Caco-2 (cell line): ENCODE results near the gene NEGR1. TPM values are rescaled to one million over a fixed set of nuclear protein-coding genes. Genes with fewer than 3 reads are reported as not detected.

Source experiments
- BruUV-seq: library from RNA; stranded (reverse); fragments of 400-500 nt; replicated peaks from 2 replicates; lab custom pipeline; 2021; lab: Mats Ljungman, UMichigan
- CTCF ChIA-PET: fragments of 300-600 bp; sonication (Branson Sonifier 250); formaldehyde crosslinking; loops from one replicate; lab custom pipeline; 2022; ENCODE audit warnings: antibody characterized with exemption; lab: Charles Lee
- POLR2A ChIA-PET: fragments of 300-600 bp; sonication (Branson Sonifier 250); formaldehyde crosslinking; loops from one replicate; lab custom pipeline; 2022; ENCODE audit warnings: antibody characterized with exemption; lab: Charles Lee
- DNase-seq, 2 experiments: peaks; one replicate each; pipeline versions ENCODE4 v3.0.0 to v3.0.0-alpha.2; 2020 to 2022
- H3K27me3 ChIP-seq: replicated peaks from 2 replicates; pipeline ENCODE4 v1.6.0; 2011; ENCODE audit warnings: low read length; ENCODE audit not compliant: control insufficient read depth, insufficient read depth
- H3K36me3 ChIP-seq: 2 replicates; pipeline ENCODE4 v1.5.1; 2011; ENCODE audit warnings: low read length; ENCODE audit not compliant: control insufficient read depth, insufficient read depth
- H3K4me1 ChIP-seq: fragments of 250-450 bp; sonication (Bioruptor Pico); 2 replicates; pipeline ENCODE4 v1.5.1; 2020; ENCODE audit warnings: mild to moderate bottlenecking
- H3K4me3 ChIP-seq: 2 replicates; pipeline ENCODE4 v1.5.1; 2011; ENCODE audit warnings: low read depth, mild to moderate bottlenecking, control low read depth, low read length
- H3K9me3 ChIP-seq: fragments of 250-450 bp; sonication (Bioruptor Pico); 2 replicates; pipeline ENCODE4 v1.5.1; 2020; ENCODE audit warnings: mild to moderate bottlenecking, moderate library complexity
- H3K27ac Mint-ChIP-seq: one replicate; pipeline ENCODE4 v1.8.0; 2022; ENCODE audit warnings: mixed read lengths; ENCODE audit not compliant: unreplicated experiment
- H3K27me3 Mint-ChIP-seq: one replicate; pipeline ENCODE4 v1.8.0; 2022; ENCODE audit warnings: mixed read lengths; ENCODE audit not compliant: insufficient read depth, unreplicated experiment
- H3K36me3 Mint-ChIP-seq: one replicate; pipeline ENCODE4 v1.8.0; 2022; ENCODE audit warnings: mild to moderate bottlenecking, mixed read lengths; ENCODE audit not compliant: insufficient read depth, unreplicated experiment
- H3K4me1 Mint-ChIP-seq: one replicate; pipeline ENCODE4 v1.8.0; 2022; ENCODE audit warnings: low read depth, mixed read lengths; ENCODE audit not compliant: unreplicated experiment
- H3K4me3 Mint-ChIP-seq: one replicate; pipeline ENCODE4 v1.8.0; 2022; ENCODE audit warnings: mild to moderate bottlenecking, moderate library complexity, mixed read lengths; ENCODE audit not compliant: unreplicated experiment
- H3K9me3 Mint-ChIP-seq: one replicate; pipeline ENCODE4 v1.8.0; 2022; ENCODE audit warnings: mixed read lengths; ENCODE audit not compliant: unreplicated experiment
- CTCF ChIP-seq, 2 experiments: fragments of 200-600 bp in 1 of 2; IDR thresholded peaks; 1 replicate in 1 of 2; 2 replicates in 1 of 2; pipeline versions ENCODE4 v1.5.1 to v1.8.0; 2011 to 2022; ENCODE audit warnings: antibody characterized with exemption in 1 of 2, control low read depth in 1 of 2, inconsistent platforms in 1 of 2, low read depth in 1 of 2, low read length in 1 of 2, mild to moderate bottlenecking in 1 of 2, moderate library complexity in 1 of 2; ENCODE audit not compliant: insufficient read depth in 1 of 2, severe bottlenecking in 1 of 2, unreplicated experiment in 1 of 2
- intact Hi-C: fragments of 100-400 bp; cut with micrococcal nuclease; formaldehyde crosslinking; loops from one replicate; pipeline ENCODE4 v1.10.0; 2022; ENCODE audit not compliant: unreplicated experiment
- total RNA-seq: library from RNA; stranded (reverse); gene quantifications from 2 replicates; pipeline ENCODE4 v1.2.3, GENCODE V29; 2022

NEGR1 gene
- total RNA-seq, 1 experiment from 2014 or later, result not detected

GRCh38 chr1:71413441-71414175, 868.7 kb downstream of the NEGR1 start:
- Histone ChIP-seq H3K4me3 (no peak overlapping the region), H3K36me3 (no peaks in the 10 kb centered on the region), H3K9me3 (no peaks in the 10 kb centered on the region), H3K27me3 (no peaks in the 10 kb centered on the region), H3K4me1 (no peaks in the 10 kb centered on the region)
- intact Hi-C loops, result no loop called here
- no peaks in the 10 kb centered on the region for H3K36me3 Mint-ChIP-seq
- H3K27ac Mint-ChIP-seq, result no peak overlapping the region
- H3K4me1 Mint-ChIP-seq, result no peaks in the 10 kb centered on the region
- no peak for TF ChIP-seq CTCF (IDR thresholded peaks at IDR 0.05; ENCODE audit: insufficient read depth in 1 of 2, low read depth in 1 of 2, low read length in 1 of 2, severe bottlenecking in 1 of 2, unreplicated experiment in 1 of 2)
- ChIA-PET POLR2A (no interaction called here), CTCF (no interaction called here)
- H3K9me3 Mint-ChIP-seq, result no peaks in the 10 kb centered on the region
- no peaks in the 10 kb centered on the region for H3K27me3 Mint-ChIP-seq
- no peak overlapping the region for H3K4me3 Mint-ChIP-seq
- no TSS peak for BruUV-seq
- DNase-seq, result no peak

DNA sequence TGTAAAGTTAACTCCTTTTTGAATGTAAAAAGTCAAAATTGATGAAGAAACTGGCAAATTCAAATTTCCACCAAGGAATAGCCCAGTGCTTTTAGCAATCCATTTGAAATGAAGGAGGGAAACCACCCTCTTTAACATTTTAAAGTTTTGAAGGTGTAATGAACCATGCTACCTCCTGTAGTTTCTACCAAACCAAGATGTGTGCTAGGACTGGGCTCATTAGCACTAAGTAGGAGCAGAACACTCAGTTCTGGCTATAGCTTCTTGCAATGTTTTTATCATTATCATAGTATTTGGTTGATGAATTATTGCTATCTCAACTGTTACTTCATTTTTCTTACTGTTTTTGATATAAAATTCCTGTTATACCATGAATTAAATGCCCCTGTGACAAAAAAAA, 882.3 kb downstream of the NEGR1 start:
- no TSS peak for BruUV-seq
- Mint-ChIP-seq H3K36me3 (no peaks in the 10 kb centered on the region), H3K27me3 (peaks cover 3% of the 10 kb centered on the region), H3K4me1 (no peaks in the 10 kb centered on the region), H3K9me3 (no peaks in the 10 kb centered on the region), H3K4me3 (no peak overlapping the region), H3K27ac (no peak overlapping the region)
- ChIA-PET POLR2A (no interaction called here), CTCF (no interaction called here)
- no peak for DNase-seq
- no peaks in the 10 kb centered on the region for H3K36me3 ChIP-seq
- H3K9me3 ChIP-seq, result no peaks in the 10 kb centered on the region
- no peak overlapping the region for H3K4me3 ChIP-seq
- no peaks in the 10 kb centered on the region for H3K27me3 ChIP-seq
- H3K4me1 ChIP-seq, result no peaks in the 10 kb centered on the region
- intact Hi-C loops, result no loop called here
- TF ChIP-seq CTCF (IDR thresholded peaks at IDR 0.05; ENCODE audit: insufficient read depth in 1 of 2, low read depth in 1 of 2, low read length in 1 of 2, severe bottlenecking in 1 of 2, unreplicated experiment in 1 of 2), result no peak

DNA sequence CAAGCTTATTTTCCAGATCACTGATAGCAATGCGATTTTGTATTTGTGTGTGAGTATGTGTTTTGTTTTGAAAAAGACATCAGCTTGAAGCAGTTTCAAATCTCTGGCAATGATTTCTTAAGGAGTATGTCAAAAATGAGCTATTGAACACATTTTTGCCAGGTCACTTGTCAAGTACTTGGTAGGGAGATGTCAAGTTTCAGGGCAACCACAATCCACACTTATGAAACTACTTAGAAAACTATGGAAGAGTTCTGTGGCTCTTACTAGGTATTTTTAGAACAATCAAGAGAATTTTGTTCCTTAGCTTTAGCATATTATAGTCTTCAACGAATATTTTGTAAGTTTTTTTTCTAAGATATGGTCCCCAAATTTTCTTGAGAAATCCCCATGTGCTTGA, 882.7 kb downstream of the NEGR1 start:
- Mint-ChIP-seq H3K9me3 (no peaks in the 10 kb centered on the region), H3K27me3 (peaks cover 3% of the 10 kb centered on the region), H3K36me3 (no peaks in the 10 kb centered on the region), H3K4me1 (no peaks in the 10 kb centered on the region), H3K4me3 (no peak overlapping the region), H3K27ac (no peak overlapping the region)
- ChIA-PET POLR2A (no interaction called here), CTCF (no interaction called here)
- intact Hi-C loops, result no loop called here
- Histone ChIP-seq H3K36me3 (no peaks in the 10 kb centered on the region), H3K4me3 (no peak overlapping the region), H3K27me3 (no peaks in the 10 kb centered on the region), H3K4me1 (no peaks in the 10 kb centered on the region), H3K9me3 (no peaks in the 10 kb centered on the region)
- TF ChIP-seq CTCF (IDR thresholded peaks at IDR 0.05; ENCODE audit: insufficient read depth in 1 of 2, low read depth in 1 of 2, low read length in 1 of 2, severe bottlenecking in 1 of 2, unreplicated experiment in 1 of 2), result no peak
- DNase-seq, result no peak
- BruUV-seq, result no TSS peak
